Smooth muscle cell (in vitro differentiated cells): ENCODE results near the gene RTN4R. TPM values are rescaled to one million over a fixed set of nuclear protein-coding genes. Genes with fewer than 3 reads are reported as not detected.
"Not testable (repeated sequence)": the region's sequence is repeated elsewhere in the genome, so short reads cannot be mapped to it uniquely, and the experiment has no call there.

Experiments
- DNase-seq: peaks from one replicate; lab custom pipeline; 2025; ENCODE audit not compliant: unreplicated experiment; lab: John Stamatoyannopoulos, UW
- H2AFZ ChIP-seq: fragments of 200-600 bp; sonication (generic); 2 replicates; pipeline ENCODE4 v1.6.0; 2016; ENCODE audit warnings: antibody characterized with exemption, low read depth, mild to moderate bottlenecking
- H3F3A ChIP-seq: fragments of 200-600 bp; sonication (generic); 2 replicates; pipeline ENCODE4 v1.6.0; 2017; ENCODE audit warnings: antibody characterized with exemption, low read depth
- H3K27ac ChIP-seq: fragments of 200-600 bp; sonication (generic); 2 replicates; pipeline ENCODE4 v1.5.1; 2016; ENCODE audit warnings: low read depth, mild to moderate bottlenecking
- H3K27me3 ChIP-seq: fragments of 200-600 bp; sonication (generic); 2 replicates; pipeline ENCODE4 v1.6.1; 2016; ENCODE audit warnings: low read depth, mild to moderate bottlenecking
- H3K36me3 ChIP-seq: fragments of 200-600 bp; sonication (generic); 2 replicates; pipeline ENCODE4 v1.5.1; 2016; ENCODE audit warnings: low read depth
- H3K4me1 ChIP-seq: fragments of 200-600 bp; sonication (generic); 2 replicates; pipeline ENCODE4 v1.5.1; 2016; ENCODE audit warnings: low read depth
- H3K4me2 ChIP-seq: fragments of 200-600 bp; sonication (generic); 2 replicates; pipeline ENCODE4 v1.6.0; 2016; ENCODE audit warnings: mild to moderate bottlenecking
- H3K4me3 ChIP-seq: fragments of 200-600 bp; sonication (generic); 2 replicates; pipeline ENCODE4 v1.5.1; 2016; ENCODE audit warnings: mild to moderate bottlenecking
- H3K79me2 ChIP-seq: fragments of 200-600 bp; sonication (generic); 2 replicates; pipeline ENCODE4 v1.6.0; 2016; ENCODE audit warnings: low read depth, mild to moderate bottlenecking
- H3K9ac ChIP-seq: fragments of 200-600 bp; sonication (generic); 2 replicates; pipeline ENCODE4 v1.6.0; 2016; ENCODE audit warnings: low read depth
- H3K9me3 ChIP-seq: fragments of 200-600 bp; sonication (generic); replicated peaks from 2 replicates; pipeline ENCODE4 v1.5.1; 2016; ENCODE audit warnings: low read depth
- H4K20me1 ChIP-seq: fragments of 200-600 bp; sonication (generic); 2 replicates; pipeline ENCODE4 v1.6.0; 2016; ENCODE audit warnings: low read depth
- CTCF ChIP-seq: fragments of 200-600 bp; sonication (generic); IDR thresholded peaks from 2 replicates; pipeline ENCODE4 v1.5.1; 2017; ENCODE audit warnings: borderline replicate concordance, mild to moderate bottlenecking, antibody characterized with exemption; ENCODE audit not compliant: insufficient read depth, poor library complexity, severe bottlenecking
- WGBS: methylation state at CpG from one replicate; pipeline ENCODE4 v1.1.7; 2016; ENCODE audit warnings: low lambda C conversion rate; 5-methylcytosine and 5-hydroxymethylcytosine counted together
- polyA plus RNA-seq: library from polyadenylated mRNA; unstranded; fragments of >200 nt; fragmentation: Nextera tagmentation; extraction: Ambion mirVana; gene quantifications from 2 replicates; pipeline ENCODE4 v1.2.1, GENCODE V29; 2016
- total RNA-seq: library from RNA; depleted of rRNA; stranded (reverse); fragments of >200 nt; gene quantifications from 2 replicates; pipeline ENCODE4 v1.2.3, GENCODE V29; 2014

Gene RTN4R
- total and polyA plus RNA-seq, 2 experiments from 2014 or later = 1.8 to 4.7 TPM

GRCh38 chr22:20312396-20313191 lies 44.5 kb upstream of the RTN4R start:
- WGBS = 95% methylated on average over 14 of the region's 14 CpGs
- Histone ChIP-seq H3K36me3 (no peaks in the 10 kb centered on the region), H3K4me3 (no peak overlapping the region), H4K20me1 (peaks cover 24% of the 10 kb centered on the region), H3K79me2 (peaks cover 7% of the 10 kb centered on the region), H2AFZ (no peak overlapping the region), H3K4me2 (no peak overlapping the region), H3K27me3 (no peaks in the 10 kb centered on the region), H3F3A (no peaks in the 10 kb centered on the region), H3K27ac (no peak overlapping the region), H3K9me3 (no peaks in the 10 kb centered on the region), H3K9ac (no peak overlapping the region), H3K4me1 (no peaks in the 10 kb centered on the region)
- no peak for TF ChIP-seq CTCF
- no peak for DNase-seq

GRCh38 chr22:20311249-20312062 lies 43.3 kb upstream of the RTN4R start:
- not testable (repeated sequence) for H3K4me2 ChIP-seq, H3K36me3 ChIP-seq, H3K9ac ChIP-seq, DNase-seq, H3K27ac ChIP-seq, H3F3A ChIP-seq, H3K4me3 ChIP-seq, H3K9me3 ChIP-seq, H2AFZ ChIP-seq, H3K27me3 ChIP-seq, H3K79me2 ChIP-seq, H3K4me1 ChIP-seq
- 94% methylated on average over 16 of the region's 20 CpGs for WGBS
- peaks cover 12% of the 10 kb centered on the region for H4K20me1 ChIP-seq

- WGBS = 83% methylated on average over 6 of the region's 6 CpGs
- H3K27ac ChIP-seq, H3K9ac ChIP-seq: not testable (repeated sequence)
Observed at GRCh38 chr22:20310773-20311172, 42.7 kb upstream of the RTN4R start.

GRCh38 chr22:20310180-20310579 lies 42.1 kb upstream of the RTN4R start:
- H3K4me3 ChIP-seq, H2AFZ ChIP-seq, H3K27ac ChIP-seq, H3F3A ChIP-seq, H4K20me1 ChIP-seq, H3K79me2 ChIP-seq, H3K36me3 ChIP-seq, H3K27me3 ChIP-seq, H3K9ac ChIP-seq, DNase-seq, H3K4me2 ChIP-seq, H3K9me3 ChIP-seq, H3K4me1 ChIP-seq: not testable (repeated sequence)
- 75% methylated on average over 6 of the region's 7 CpGs for WGBS

More at GRCh38 chr22:20310773-20311172, 42.7 kb upstream of the RTN4R start:
- not testable (repeated sequence) for H3F3A ChIP-seq, H3K79me2 ChIP-seq, H3K27me3 ChIP-seq, H3K4me3 ChIP-seq, H3K36me3 ChIP-seq, H3K4me2 ChIP-seq, H3K4me1 ChIP-seq, H4K20me1 ChIP-seq, H3K9me3 ChIP-seq, H2AFZ ChIP-seq, DNase-seq

- H3K9ac ChIP-seq, H3K36me3 ChIP-seq, H3K4me1 ChIP-seq, H3K9me3 ChIP-seq, H3K4me3 ChIP-seq, H3K4me2 ChIP-seq, H3K27me3 ChIP-seq, H4K20me1 ChIP-seq, H3K79me2 ChIP-seq, H2AFZ ChIP-seq, H3K27ac ChIP-seq, DNase-seq, H3F3A ChIP-seq: not testable (repeated sequence)
- WGBS = 84% methylated on average over 22 of the region's 22 CpGs
Observed at GRCh38 chr22:20308806-20309650, 40.9 kb upstream of the RTN4R start.

GRCh38 chr22:20307448-20308447 lies 39.6 kb upstream of the RTN4R start:
- not testable (repeated sequence) for H2AFZ ChIP-seq, H3K9ac ChIP-seq, H3F3A ChIP-seq, H3K27ac ChIP-seq, DNase-seq, H3K36me3 ChIP-seq, H4K20me1 ChIP-seq, H3K4me2 ChIP-seq, H3K4me3 ChIP-seq, H3K27me3 ChIP-seq, H3K4me1 ChIP-seq, H3K79me2 ChIP-seq, H3K9me3 ChIP-seq
- 89% methylated on average over 13 of the region's 14 CpGs for WGBS
